Fibroblast of mammary gland (primary cell): ENCODE data around the gene CELF1.
A peak's percentile ranks its signal among the peaks of the same experiment; 100 is the strongest.

Experiments
- DNase-seq: peaks from one replicate; pipeline ENCODE4 v3.0.0-alpha.2; 2010; ENCODE audit warnings: low read depth
- H3K4me3 ChIP-seq: 2 replicates; pipeline ENCODE4 v1.5.1; 2011; ENCODE audit warnings: low read depth, mild to moderate bottlenecking, low read length, moderate library complexity; ENCODE audit not compliant: control insufficient read depth
- TF ChIP-seq, protein P1 (sequence below): conservative IDR thresholded peaks from 2 replicates; pipeline ENCODE4 v1.5.1; 2011; ENCODE audit warnings: low read depth, low read length, inconsistent platforms; ENCODE audit not compliant: control insufficient read depth, insufficient read depth

CELF1 gene

DNA sequence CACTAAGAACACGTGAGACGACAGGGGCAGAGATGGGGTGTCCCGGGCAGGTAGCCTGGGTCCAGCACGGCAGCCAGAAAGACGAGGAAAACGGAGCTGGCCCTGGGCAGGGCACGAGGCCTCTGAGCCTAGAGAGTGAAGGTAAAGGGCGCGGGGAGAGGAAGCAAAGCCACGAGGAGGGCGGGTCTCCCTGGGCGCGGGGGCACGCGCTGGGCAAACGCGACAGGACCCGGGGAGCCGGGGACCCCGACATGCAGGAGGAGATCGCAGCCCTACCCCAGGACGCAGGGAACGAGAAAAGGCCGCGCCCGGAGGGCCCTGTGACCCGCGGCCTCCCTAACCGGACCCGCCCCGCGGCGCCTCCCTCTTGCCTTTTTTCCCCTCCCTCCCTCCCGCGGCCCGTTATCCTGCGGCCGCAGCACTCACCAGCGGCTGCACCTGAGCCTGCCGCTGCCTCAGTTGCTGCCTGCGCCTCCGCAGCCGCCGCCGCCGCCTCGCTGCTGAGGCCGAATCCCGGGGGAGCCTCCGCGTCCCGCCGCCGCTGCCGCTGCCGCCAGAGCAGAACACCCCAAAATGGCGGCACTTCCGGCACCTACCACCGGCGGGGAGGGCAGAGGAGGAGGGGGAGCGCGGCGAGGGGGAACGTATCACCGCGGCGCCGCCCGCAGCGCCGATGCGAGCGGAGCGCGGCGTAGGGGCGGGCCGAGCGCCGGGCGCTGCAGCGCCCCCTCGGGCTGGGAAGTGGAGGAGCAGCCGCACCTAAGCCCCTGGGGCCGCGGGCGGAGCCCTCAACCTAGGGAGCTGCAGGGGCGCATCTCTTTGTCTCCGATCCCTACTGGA lies at the start of gene CELF1:
Gene CELF1, minus strand, starts transcription at position 567 of the 840 bp plus-strand sequence. CDS start 53,609 bp downstream, outside the sequence.
- peak; percentile 76 for DNase-seq
- TF ChIP-seq, protein P1, sequence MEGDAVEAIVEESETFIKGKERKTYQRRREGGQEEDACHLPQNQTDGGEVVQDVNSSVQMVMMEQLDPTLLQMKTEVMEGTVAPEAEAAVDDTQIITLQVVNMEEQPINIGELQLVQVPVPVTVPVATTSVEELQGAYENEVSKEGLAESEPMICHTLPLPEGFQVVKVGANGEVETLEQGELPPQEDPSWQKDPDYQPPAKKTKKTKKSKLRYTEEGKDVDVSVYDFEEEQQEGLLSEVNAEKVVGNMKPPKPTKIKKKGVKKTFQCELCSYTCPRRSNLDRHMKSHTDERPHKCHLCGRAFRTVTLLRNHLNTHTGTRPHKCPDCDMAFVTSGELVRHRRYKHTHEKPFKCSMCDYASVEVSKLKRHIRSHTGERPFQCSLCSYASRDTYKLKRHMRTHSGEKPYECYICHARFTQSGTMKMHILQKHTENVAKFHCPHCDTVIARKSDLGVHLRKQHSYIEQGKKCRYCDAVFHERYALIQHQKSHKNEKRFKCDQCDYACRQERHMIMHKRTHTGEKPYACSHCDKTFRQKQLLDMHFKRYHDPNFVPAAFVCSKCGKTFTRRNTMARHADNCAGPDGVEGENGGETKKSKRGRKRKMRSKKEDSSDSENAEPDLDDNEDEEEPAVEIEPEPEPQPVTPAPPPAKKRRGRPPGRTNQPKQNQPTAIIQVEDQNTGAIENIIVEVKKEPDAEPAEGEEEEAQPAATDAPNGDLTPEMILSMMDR: peak; percentile 45
- H3K4me3 ChIP-seq: peak within 1 kb of the TSS; percentile 96

DNA sequence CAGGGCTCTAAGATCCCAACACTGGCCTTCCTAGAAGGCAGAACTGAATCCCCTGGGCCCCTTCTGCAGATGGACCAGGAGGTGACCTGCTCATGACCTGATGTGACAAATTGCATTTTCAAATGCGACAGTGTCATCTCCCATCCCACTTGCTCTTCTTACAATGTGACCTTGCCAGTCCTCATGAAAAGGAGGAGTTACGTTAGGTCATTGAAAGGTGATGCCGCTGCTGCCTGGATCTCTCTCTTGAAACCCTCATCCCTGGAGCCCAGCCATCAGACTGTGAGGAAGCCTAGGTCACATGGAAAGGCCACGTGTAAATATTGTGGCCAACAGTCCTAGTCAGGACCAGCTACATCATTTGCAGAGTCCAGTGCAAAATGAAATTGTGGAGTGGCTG lies 47.0 kb upstream of the CELF1 start:
- TF ChIP-seq, protein P1: no peak
- no peak overlapping the region for H3K4me3 ChIP-seq
- DNase-seq: no peak

DNA sequence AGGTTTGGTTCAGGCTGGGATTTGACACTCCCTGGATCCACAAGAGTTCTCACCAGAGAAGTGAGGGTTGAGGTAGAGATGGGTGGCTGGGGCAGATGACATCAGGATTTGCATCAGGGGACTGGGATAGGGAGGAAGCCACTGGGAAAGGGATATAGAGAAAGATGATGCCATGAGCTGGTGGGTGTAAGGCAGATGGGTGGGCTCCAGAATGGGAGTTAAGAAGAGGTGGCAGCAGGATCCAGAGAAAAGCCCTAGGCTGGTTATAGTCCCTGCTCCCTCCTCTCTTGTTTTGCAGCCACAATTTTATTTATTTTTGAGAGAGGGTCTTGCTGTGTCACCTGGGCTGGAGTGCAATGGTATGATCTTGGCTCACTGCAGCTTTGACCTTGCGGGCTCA lies 43.0 kb upstream of the CELF1 start:
- TF ChIP-seq, protein P1: no peak
- no peak overlapping the region for H3K4me3 ChIP-seq
- DNase-seq: no peak

DNA sequence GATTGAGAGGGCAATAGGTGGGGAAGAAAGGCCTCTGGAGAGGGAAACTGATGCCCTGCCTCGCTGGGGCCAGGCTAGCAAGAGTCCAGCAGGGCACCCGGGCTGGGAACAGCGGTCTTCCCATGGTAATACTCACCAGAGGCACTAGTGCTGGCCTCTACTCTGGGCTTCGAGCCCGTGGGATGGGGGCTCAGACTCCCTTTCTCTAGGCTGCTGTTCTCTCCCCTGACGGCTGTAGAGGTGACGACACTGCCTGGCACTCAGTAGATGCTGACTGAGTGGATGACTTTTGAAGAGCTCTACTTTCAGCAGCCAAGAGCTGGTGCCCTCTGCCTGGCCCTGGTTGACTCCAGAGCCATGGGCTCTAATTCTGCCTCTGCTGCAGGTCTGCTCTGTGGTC lies 42.1 kb upstream of the CELF1 start:
- DNase-seq: no peak
- H3K4me3 ChIP-seq: no peak overlapping the region
- TF ChIP-seq, protein P1: no peak

DNA sequence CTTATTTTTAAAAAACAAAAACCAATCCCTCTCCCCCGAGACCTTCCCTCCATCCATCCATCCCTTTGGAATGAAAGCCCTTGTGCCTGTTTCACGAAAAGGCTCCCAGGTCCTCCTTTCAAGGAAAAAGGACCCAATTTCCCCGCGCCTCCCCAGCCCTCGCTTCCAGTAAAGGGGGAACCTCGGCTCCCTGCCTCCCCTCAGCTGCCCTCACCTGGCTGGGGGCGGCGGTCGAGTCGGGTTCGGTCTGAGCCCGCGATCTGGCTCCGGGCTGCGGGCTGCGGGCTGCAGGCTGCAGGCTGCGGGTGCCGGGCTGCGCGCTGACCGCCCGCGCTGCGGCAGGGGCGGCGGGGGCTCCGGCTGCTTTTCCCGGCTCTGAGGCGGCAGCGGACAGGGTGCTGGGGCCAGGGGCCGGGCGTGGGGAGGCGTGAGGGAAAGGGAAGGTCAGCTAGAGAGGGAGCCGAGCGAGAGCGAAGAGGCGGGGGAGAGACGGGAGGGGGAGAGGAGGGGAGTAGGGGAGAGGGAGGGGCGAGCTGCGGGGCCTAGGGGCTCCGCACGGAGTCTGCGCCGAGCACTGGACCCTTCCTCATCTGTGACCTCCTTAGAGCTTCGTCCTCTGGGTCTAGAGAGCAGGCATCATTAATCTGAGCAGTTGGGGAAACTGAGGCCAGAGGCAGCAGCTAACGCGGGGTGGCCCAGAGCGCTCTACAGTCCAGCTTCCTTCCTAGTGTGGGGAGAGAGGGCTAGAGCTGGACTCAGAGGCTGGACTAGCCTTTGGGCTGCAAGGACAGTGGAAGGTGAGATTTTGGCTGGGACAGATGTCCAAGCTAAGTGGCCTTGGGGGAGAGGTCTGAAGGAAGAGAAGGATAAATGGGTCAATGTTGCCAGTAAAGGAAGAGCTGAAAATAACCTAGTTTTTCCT lies 41.3 kb upstream of the CELF1 start, which contains the start of gene C1QTNF4:
Gene C1QTNF4, minus strand, starts transcription at position 478 of the 922 bp plus-strand sequence. CDS start 3,601 bp downstream, outside the sequence.
- no peak within 1 kb of the TSS for H3K4me3 ChIP-seq
- TF ChIP-seq, protein P1: no peak
- DNase-seq: no peak

DNA sequence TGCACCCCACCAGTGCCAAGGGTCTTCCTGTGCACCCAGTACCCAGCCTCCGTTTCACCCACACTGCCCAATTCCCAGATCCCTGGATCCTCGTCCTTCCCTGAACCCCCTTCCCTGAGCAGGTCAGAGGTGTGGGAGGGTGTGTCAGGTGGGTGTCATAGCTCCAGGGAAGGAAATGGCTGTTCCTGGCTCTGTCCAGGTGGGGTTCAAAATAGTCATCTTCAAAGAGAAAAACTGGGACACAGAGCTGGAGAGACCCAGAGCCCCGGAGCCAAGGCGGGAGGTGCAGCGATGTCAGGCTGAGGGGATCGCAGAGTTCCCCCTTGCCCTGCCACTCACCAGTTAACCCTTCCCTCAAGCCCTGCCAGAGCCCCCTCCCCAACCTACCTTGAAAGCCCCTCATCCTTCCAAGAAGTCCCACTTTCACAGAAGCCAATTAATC lies 40.6 kb upstream of the CELF1 start:
- TF ChIP-seq, protein P1: no peak
- no peak for DNase-seq
- no peak overlapping the region for H3K4me3 ChIP-seq
